ENCODE results near the gene ANTXR1. TPM values are rescaled to one million over a fixed set of nuclear protein-coding genes. Genes with fewer than 3 reads are reported as not detected.

ANTXR1 gene
- total and polyA plus RNA-seq, 2 of the 8 experiments (the other 6 are each of a cell fraction or from before 2014, with no cell fraction given), result 15.8 to 44.3 TPM

- no peak overlapping the region for H3K4me3 ChIP-seq (ENCODE audit: extremely low read depth in 1 of 4, insufficient read depth in 2 of 4, low read depth in 3 of 4, low read length in 4 of 4)
- no peak overlapping the region for H3K14ac ChIP-seq (ENCODE audit: insufficient read length)
- H3K27ac ChIP-seq (ENCODE audit: low read depth, low read length), result no peak overlapping the region
- no peak overlapping the region for H3K23ac ChIP-seq (ENCODE audit: insufficient read length)
- H2BK5ac ChIP-seq (ENCODE audit: low read depth, low read length), result no peak overlapping the region
- no peak for DNase-seq (ENCODE audit: low read depth in 1 of 2, low spot score in 2 of 2)
- no peaks in the 10 kb centered on the region for H3K79me2 ChIP-seq (ENCODE audit: control insufficient read depth in 1 of 2, insufficient read depth in 2 of 2, low read length in 2 of 2)
- no peak overlapping the region for H4K91ac ChIP-seq (replicated peaks; ENCODE audit: insufficient read length, low read length)
- H3K9me3 ChIP-seq (ENCODE audit: insufficient read depth in 2 of 2, low read depth in 1 of 2, low read length in 1 of 2), result peaks cover 23 to 24% of the 10 kb centered on the region in 2 experiments
- H3K4ac ChIP-seq (replicated peaks; ENCODE audit: insufficient read length, low read depth, low read length), result no peak overlapping the region
- no peak overlapping the region for H3K4me2 ChIP-seq (ENCODE audit: insufficient read depth in 1 of 2, low read depth in 2 of 2, low read length in 2 of 2)
- H3K56ac ChIP-seq (replicated peaks; ENCODE audit: insufficient read length, low read depth, low read length), result no peak overlapping the region
- no peak overlapping the region for H2BK20ac ChIP-seq (ENCODE audit: low read length)
- no peaks in the 10 kb centered on the region for H3K23me2 ChIP-seq (ENCODE audit: low read depth, low read length)
- ChIA-PET POLR2A (ENCODE audit: partially characterized antibody) (no interaction called here), CTCF (ENCODE audit: partially characterized antibody) (interaction anchor here (0.6 to 1.2 kb wide), 2 partner anchors 11 to 1472 kb away, joined by 3 to 4 read pairs; no protein-coding TSS in a partner anchor)
- H4K8ac ChIP-seq (ENCODE audit: extremely low read depth, insufficient read depth, low read length), result no peak overlapping the region
- no peak overlapping the region for H3K9ac ChIP-seq (replicated peaks in 1 of 4; ENCODE audit: extremely low read depth in 1 of 4, low read depth in 3 of 4, low read length in 3 of 4)
- H2BK15ac ChIP-seq (ENCODE audit: low read length), result no peak overlapping the region
- H2BK12ac ChIP-seq (ENCODE audit: low read depth, low read length), result no peak overlapping the region
- no peaks in the 10 kb centered on the region for H3K27me3 ChIP-seq (replicated peaks in 1 of 4; ENCODE audit: control insufficient read depth in 3 of 4, extremely low read depth in 1 of 4, insufficient read depth in 3 of 4, low read length in 3 of 4)
- H2BK120ac ChIP-seq (replicated peaks; ENCODE audit: low read depth, low read length), result no peak overlapping the region
- H3K79me1 ChIP-seq (ENCODE audit: low read depth, low read length), result no peaks in the 10 kb centered on the region
- no peak overlapping the region for H3K18ac ChIP-seq (ENCODE audit: extremely low read depth, low read length)
- no peaks in the 10 kb centered on the region for H4K20me1 ChIP-seq (replicated peaks in 1 of 2; ENCODE audit: control insufficient read depth in 1 of 2, insufficient read depth in 2 of 2, low read length in 2 of 2)
- no peaks in the 10 kb centered on the region for H3K4me1 ChIP-seq (replicated peaks in 1 of 4; ENCODE audit: control insufficient read depth in 3 of 4, insufficient read depth in 4 of 4, low read length in 3 of 4)
- H2AFZ ChIP-seq (ENCODE audit: low read length), result no peak overlapping the region
- H4K5ac ChIP-seq (ENCODE audit: insufficient read length, low read depth, low read length), result no peak overlapping the region
- TF ChIP-seq RBBP5 (IDR thresholded peaks at IDR 0.05; ENCODE audit: borderline replicate concordance, low read depth, low read length), result no peak
- TF ChIP-seq SIN3A (conservative IDR thresholded peaks at IDR 0.05 in 1 of 2, IDR thresholded peaks at IDR 0.05 in 1 of 2; ENCODE audit: low read depth in 1 of 2, low read length in 2 of 2), result no peak
- no peak for TF ChIP-seq TBP (IDR thresholded peaks at IDR 0.05; ENCODE audit: low read depth, low read length)
- no peak for TF ChIP-seq KDM4A (IDR thresholded peaks at IDR 0.05; ENCODE audit: low read depth, low read length, severe bottlenecking)
- H2AK5ac ChIP-seq (ENCODE audit: low read depth, low read length), result no peak overlapping the region
- H3K36me3 ChIP-seq (ENCODE audit: control insufficient read depth in 2 of 4, insufficient read depth in 4 of 4, low read length in 3 of 4), result no peaks in the 10 kb centered on the region
- no peak for FAIRE-seq
These were observed 247.7 kb downstream of the ANTXR1 start for GRCh38 chr2:69260666-69261065.

All from H1 (cell line).